Hematopoietic multipotent progenitor cell (in vitro differentiated cells): ENCODE results near the gene SAPCD1. TPM values are rescaled to one million over a fixed set of nuclear protein-coding genes. Genes with fewer than 3 reads are reported as not detected.

Experiments used
- DNase-seq, 3 donors: peaks; one replicate each; pipeline ENCODE4 v3.0.0-alpha.2; 2011 to 2015; ENCODE audit warnings: low read depth in 2 of 3, low spot score in 2 of 3
- total RNA-seq: library from RNA; depleted of rRNA; stranded (reverse); fragments of >200 nt; gene quantifications from one replicate; pipeline ENCODE4 v1.2.3, GENCODE V29; 2012

Gene SAPCD1
- total RNA-seq, 1 donor: 0.27 TPM

- DNase-seq: no peak
Observed at GRCh38 chr6:31728767-31729514, 33.5 kb upstream of the SAPCD1 start, which contains the start of gene DDAH2. Gene DDAH2, minus strand, starts transcription at chr6:31729299. Its CDS starts 138 bp downstream, at chr6:31729161.

GRCh38 chr6:31729515-31729978, 32.9 kb upstream of the SAPCD1 start:
- peak; percentile 61 to 92 (median 87) for DNase-seq

GRCh38 chr6:31729979-31730630, 32.4 kb upstream of the SAPCD1 start:
- peak; percentile 47 to 96 (median 92) for DNase-seq

GRCh38 chr6:31730631-31731086, 31.8 kb upstream of the SAPCD1 start:
- peak in 1 of 3 donors; percentile 8 for DNase-seq

- DNase-seq: no peak
Observed at GRCh38 chr6:31732029-31732428, 30.4 kb upstream of the SAPCD1 start.

- DNase-seq: no peak
Observed at GRCh38 chr6:31733734-31734133, 28.7 kb upstream of the SAPCD1 start.

- no peak for DNase-seq
Observed at GRCh38 chr6:31734247-31734820, 28.1 kb upstream of the SAPCD1 start.

- DNase-seq: peak in 2 of 3 donors; percentile 84 to 91
Observed at GRCh38 chr6:31734821-31735406, 27.5 kb upstream of the SAPCD1 start.

GRCh38 chr6:31736021-31736767, 26.3 kb upstream of the SAPCD1 start, which contains the start of gene CLIC1:
Gene CLIC1, minus strand, starts transcription at chr6:31736530. Its CDS starts 230 bp downstream, at chr6:31736300.
- DNase-seq: peak; percentile 34 to 89 (median 76)

GRCh38 chr6:31736768-31737314, 25.6 kb upstream of the SAPCD1 start:
- no peak for DNase-seq

GRCh38 chr6:31737315-31737990, 25.0 kb upstream of the SAPCD1 start:
- peak in 2 of 3 donors; percentile 68 to 93 for DNase-seq

GRCh38 chr6:31737991-31738979, 24.2 kb upstream of the SAPCD1 start:
- DNase-seq: peak; percentile 51 to 96 (median 92)

GRCh38 chr6:31739639-31740396, 22.6 kb upstream of the SAPCD1 start, which contains the start of gene MSH5:
Gene MSH5, plus strand, starts transcription at chr6:31740005. Its CDS starts 462 bp downstream, at chr6:31740467.
- DNase-seq: peak; percentile 83 to 98 (median 95)

GRCh38 chr6:31740397-31741223, 21.8 kb upstream of the SAPCD1 start:
- no peak for DNase-seq

GRCh38 chr6:31741815-31742214, 20.6 kb upstream of the SAPCD1 start:
- no peak for DNase-seq

GRCh38 chr6:31742894-31743293, 19.6 kb upstream of the SAPCD1 start:
- DNase-seq: no peak
